Neural cell (in vitro differentiated cells): ENCODE data around the gene RTP5. TPM values are rescaled to one million over a fixed set of nuclear protein-coding genes. Genes with fewer than 3 reads are reported as not detected.

Source experiments
- H2AFZ ChIP-seq: fragments of 200-600, 300-800 bp; sonication (generic), shearing (Covaris generic); 2 replicates; pipeline ENCODE4 v1.6.0; 2014; ENCODE audit warnings: low read depth, mild to moderate bottlenecking, antibody characterized with exemption, low read length, moderate library complexity
- H3F3A ChIP-seq: fragments of 200-600 bp; shearing (Covaris generic); 2 replicates; pipeline ENCODE4 v1.6.1; 2016; ENCODE audit warnings: mild to moderate bottlenecking, moderate library complexity, mixed read lengths, antibody characterized with exemption, low read length; ENCODE audit not compliant: insufficient read depth, poor library complexity, severe bottlenecking
- H3K27ac ChIP-seq: fragments of 200-600, 300-800 bp; sonication (generic), shearing (Covaris generic); 2 replicates; pipeline ENCODE4 v1.5.1; 2014; ENCODE audit warnings: mild to moderate bottlenecking, low read length, moderate library complexity
- H3K27me3 ChIP-seq: fragments of 300-800, 200-600 bp; sonication (generic), shearing (Covaris generic); 2 replicates; pipeline ENCODE4 v1.6.0; 2014; ENCODE audit warnings: mild to moderate bottlenecking, low read depth, low read length, moderate library complexity; ENCODE audit not compliant: insufficient read depth
- H3K36me3 ChIP-seq: fragments of 300-800, 200-600 bp; sonication (generic), shearing (Covaris generic); 2 replicates; pipeline ENCODE4 v1.5.1; 2014; ENCODE audit warnings: mild to moderate bottlenecking, antibody characterized with exemption, low read length, moderate library complexity; ENCODE audit not compliant: insufficient read depth
- H3K4me2 ChIP-seq: fragments of 300-800, 200-600 bp; sonication (generic), shearing (Covaris generic); 2 replicates; pipeline ENCODE4 v1.6.0; 2014; ENCODE audit warnings: mild to moderate bottlenecking, low read length
- H3K4me3 ChIP-seq: fragments of 300-800, 200-600 bp; sonication (generic), shearing (Covaris generic); 2 replicates; pipeline ENCODE4 v1.5.1; 2014; ENCODE audit warnings: mild to moderate bottlenecking, low read length, moderate library complexity
- H3K79me2 ChIP-seq: fragments of 200-600 bp; shearing (Covaris generic); replicated peaks from 2 replicates; pipeline ENCODE4 v1.6.0; 2014; ENCODE audit warnings: mild to moderate bottlenecking, low read length, moderate library complexity; ENCODE audit not compliant: insufficient read depth
- H3K9ac ChIP-seq: fragments of 300-800, 200-600 bp; sonication (generic), shearing (Covaris generic); 2 replicates; pipeline ENCODE4 v1.6.1; 2016; ENCODE audit warnings: mild to moderate bottlenecking, low read length, mixed read lengths
- H3K9me2 ChIP-seq: fragments of 200-600 bp; shearing (Covaris generic); 2 replicates; pipeline ENCODE4 v1.6.1; 2016; ENCODE audit warnings: mild to moderate bottlenecking, low read length, mixed read lengths; ENCODE audit not compliant: insufficient read depth
- H3K9me3 ChIP-seq: fragments of 200-600, 300-800 bp; sonication (generic), shearing (Covaris generic); 2 replicates; pipeline ENCODE4 v1.6.1; 2016; ENCODE audit warnings: mild to moderate bottlenecking, mixed run types, low read length, moderate library complexity, mixed read lengths
- H4K20me1 ChIP-seq: fragments of 200-600 bp; shearing (Covaris generic); 2 replicates; pipeline ENCODE4 v1.6.1; 2016; ENCODE audit warnings: mild to moderate bottlenecking, mixed run types; ENCODE audit not compliant: insufficient read depth
- CTCF ChIP-seq: fragments of 450-650 bp; IDR thresholded peaks from 2 replicates; pipeline ENCODE4 v1.5.1; 2014; ENCODE audit warnings: antibody characterized with exemption, mild to moderate bottlenecking, moderate library complexity; ENCODE audit not compliant: poor library complexity, severe bottlenecking
- EP300 ChIP-seq: fragments of 450-650 bp; conservative IDR thresholded peaks from 2 replicates; pipeline ENCODE4 v1.6.1; 2014; ENCODE audit warnings: antibody characterized with exemption, mild to moderate bottlenecking, moderate library complexity; ENCODE audit not compliant: poor library complexity, severe bottlenecking
- EZH2 ChIP-seq: fragments of 200-600, 300-800 bp; shearing (Covaris generic), sonication (generic); IDR thresholded peaks from 2 replicates; pipeline ENCODE4 v1.6.1; 2014; ENCODE audit warnings: antibody characterized with exemption, low read length, borderline replicate concordance, mild to moderate bottlenecking; ENCODE audit not compliant: insufficient read depth, poor library complexity, severe bottlenecking
- MXI1 ChIP-seq: fragments of 450-650 bp; conservative IDR thresholded peaks from 2 replicates; pipeline ENCODE4 v1.6.1; 2014; ENCODE audit warnings: antibody characterized with exemption, mild to moderate bottlenecking; ENCODE audit not compliant: poor library complexity, severe bottlenecking
- POLR2AphosphoS5 ChIP-seq: IDR thresholded peaks from 2 replicates; pipeline ENCODE4 v1.6.1; 2012
- RAD21 ChIP-seq: fragments of 450-650 bp; conservative IDR thresholded peaks from 2 replicates; pipeline ENCODE4 v1.6.1; 2014; ENCODE audit warnings: antibody characterized with exemption, mild to moderate bottlenecking, moderate library complexity
- REST ChIP-seq: IDR thresholded peaks from 2 replicates; pipeline ENCODE4 v1.6.1; 2012; ENCODE audit warnings: borderline replicate concordance
- SMC3 ChIP-seq: fragments of 450-650 bp; conservative IDR thresholded peaks from 2 replicates; pipeline ENCODE4 v1.6.1; 2014; ENCODE audit warnings: antibody characterized with exemption, mild to moderate bottlenecking, moderate library complexity; ENCODE audit not compliant: poor library complexity
- TAF1 ChIP-seq: IDR thresholded peaks from 2 replicates; pipeline ENCODE4 v1.6.1; 2012; ENCODE audit warnings: low read depth
- polyA plus RNA-seq: library from polyadenylated mRNA; depleted of rRNA; stranded (reverse); fragments of >200 nt; gene quantifications from 2 replicates; pipeline ENCODE4 v1.2.3, GENCODE V29; 2014

Gene RTP5
- polyA plus RNA-seq, 1 donor from 2014 or later, result 1.8 TPM

DNA sequence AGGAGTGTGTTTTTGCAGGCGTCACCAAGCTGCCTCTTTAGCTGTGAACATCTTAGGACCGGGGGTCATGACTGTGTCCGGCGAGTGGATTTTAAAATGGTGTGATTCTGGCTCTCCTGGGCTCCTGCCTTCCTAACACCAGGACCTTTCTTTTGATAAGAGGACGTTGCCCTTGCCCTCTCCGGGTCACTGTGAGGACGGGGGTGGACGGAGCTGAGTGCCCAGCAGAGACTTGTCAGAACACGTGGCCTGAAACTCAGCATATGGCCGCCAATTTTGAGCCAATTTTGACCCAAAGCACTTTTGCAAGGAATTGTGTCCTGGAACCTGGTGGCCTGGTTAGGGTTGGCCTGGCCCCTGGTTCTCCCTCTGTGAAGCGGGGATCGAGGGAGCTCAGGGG is 40.2 kb downstream of the RTP5 start:
- H3K27ac ChIP-seq, result no peak overlapping the region
- H3F3A ChIP-seq, result no peaks in the 10 kb centered on the region
- no peaks in the 10 kb centered on the region for H3K27me3 ChIP-seq
- H3K36me3 ChIP-seq, result no peaks in the 10 kb centered on the region
- TF ChIP-seq REST (no peak), RAD21 (no peak), CTCF (no peak), TAF1 (no peak), POLR2AphosphoS5 (no peak), EP300 (no peak), MXI1 (no peak), EZH2 (no peak), SMC3 (no peak)
- no peak overlapping the region for H3K4me3 ChIP-seq
- no peak overlapping the region for H2AFZ ChIP-seq
- no peak overlapping the region for H3K4me2 ChIP-seq
- no peaks in the 10 kb centered on the region for H4K20me1 ChIP-seq
- H3K79me2 ChIP-seq, result no peaks in the 10 kb centered on the region
- no peaks in the 10 kb centered on the region for H3K9me3 ChIP-seq
- no peaks in the 10 kb centered on the region for H3K9me2 ChIP-seq
- no peak overlapping the region for H3K9ac ChIP-seq

DNA sequence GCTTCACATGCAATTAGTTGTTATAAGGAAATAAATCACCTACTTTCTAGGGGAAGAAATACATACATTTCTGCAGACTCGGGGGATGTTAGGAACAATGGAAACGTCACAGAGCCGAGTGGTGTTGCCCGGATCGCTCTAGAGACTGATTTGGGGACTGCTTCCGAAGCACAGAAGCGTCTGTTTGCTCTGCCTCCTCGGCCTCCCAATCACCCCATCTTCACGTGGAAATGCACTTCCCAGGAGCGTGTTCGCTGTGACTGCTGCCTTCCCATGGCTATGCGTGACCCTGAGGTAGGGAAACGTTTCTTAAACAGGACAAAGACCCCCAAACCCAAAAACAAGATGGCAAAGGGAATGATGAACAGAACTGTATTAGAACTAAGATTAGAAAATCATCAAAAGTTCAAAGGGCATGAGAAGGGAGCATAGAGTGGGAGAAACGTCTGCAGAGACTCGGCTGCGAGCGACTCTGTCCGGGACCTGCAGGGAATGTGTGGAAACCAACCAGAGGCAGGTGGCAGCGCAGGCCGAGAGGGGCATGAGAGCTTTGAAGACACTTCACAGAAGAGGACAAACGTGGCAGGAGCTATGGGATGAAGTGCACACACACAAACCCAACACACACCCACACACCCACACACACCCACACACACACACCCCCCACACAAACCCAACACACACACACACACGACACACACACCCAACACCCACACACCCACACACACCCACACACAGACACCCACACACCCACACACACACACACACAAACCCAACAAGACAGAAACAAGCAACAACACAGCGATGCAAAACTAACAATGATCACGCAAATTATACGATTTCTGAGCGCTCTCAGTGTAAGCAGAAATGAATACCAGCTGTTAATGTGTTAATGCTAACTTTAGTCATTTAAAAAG is 41.3 kb downstream of the RTP5 start:
- H3K4me2 ChIP-seq, result no peak overlapping the region
- no peak overlapping the region for H3K4me3 ChIP-seq
- H3K9me2 ChIP-seq, result no peaks in the 10 kb centered on the region
- no peak overlapping the region for H3K27ac ChIP-seq
- H3F3A ChIP-seq, result no peaks in the 10 kb centered on the region
- H3K9ac ChIP-seq, result no peak overlapping the region
- no peaks in the 10 kb centered on the region for H3K9me3 ChIP-seq
- no peak overlapping the region for H2AFZ ChIP-seq
- H4K20me1 ChIP-seq, result no peaks in the 10 kb centered on the region
- no peaks in the 10 kb centered on the region for H3K27me3 ChIP-seq
- no peaks in the 10 kb centered on the region for H3K36me3 ChIP-seq
- TF ChIP-seq REST (no peak), CTCF (no peak), POLR2AphosphoS5 (no peak), EP300 (no peak), RAD21 (no peak), TAF1 (no peak), MXI1 (no peak), EZH2 (no peak), SMC3 (no peak)
- no peaks in the 10 kb centered on the region for H3K79me2 ChIP-seq
